Ovary (tissue), 9 donors: ENCODE data around the gene TRPM2. TPM values are rescaled to one million over a fixed set of nuclear protein-coding genes. Genes with fewer than 3 reads are reported as not detected.

Experiments
- DNase-seq, 5 donors: peaks; one replicate each; pipeline ENCODE4 v3.0.0-alpha.2; 2019 to 2020
- H3K27ac ChIP-seq, 2 donors: fragments of 200-600 bp; one replicate each; pipeline versions ENCODE4 v1.5.1 to v1.8.0; 2019 to 2022
- H3K27me3 ChIP-seq: fragments of 200-600 bp; one replicate; pipeline ENCODE4 v1.8.0; 2022
- H3K36me3 ChIP-seq: fragments of 200-600 bp; sonication (generic); one replicate; pipeline ENCODE4 v1.5.1; 2019
- H3K4me1 ChIP-seq: one replicate; pipeline ENCODE4 v1.8.1; 2013; ENCODE audit warnings: mild to moderate bottlenecking, moderate library complexity; ENCODE audit not compliant: insufficient read depth
- H3K4me3 ChIP-seq: fragments of 200-600 bp; sonication (generic); one replicate; pipeline ENCODE4 v1.5.1; 2017
- H3K9me3 ChIP-seq, 2 donors: fragments of 200-600 bp in 1 of 2; sonication (generic) in 1 of 2; one replicate each; pipeline versions ENCODE4 v1.5.1 to v1.8.1; 2013 to 2019; ENCODE audit warnings: mild to moderate bottlenecking in 1 of 2, moderate library complexity in 1 of 2
- EP300 ChIP-seq: sonication (generic); formaldehyde crosslinking; IDR thresholded peaks from one replicate; pipeline ENCODE4 v1.6.1; 2017; ENCODE audit warnings: antibody characterized with exemption
- POLR2A ChIP-seq: fragments of 450-650 bp; IDR thresholded peaks from one replicate; pipeline ENCODE4 v1.6.1; 2017; ENCODE audit warnings: antibody characterized with exemption, mild to moderate bottlenecking, moderate library complexity
- WGBS, 3 donors: extraction: QIAGEN DNeasy Blood & Tissue Kit in 1 of 3; methylation state at CpG; one replicate each; pipeline versions ENCODE4 v1.1.5 to v1.1.7; 2013 to 2017; 5-methylcytosine and 5-hydroxymethylcytosine counted together
- intact Hi-C, 4 donors: fragments of 100-400 bp; cut with DNase I; formaldehyde crosslinking; loops; one replicate each; pipeline versions ENCODE4 v1.11.0 to v1.15.1; 2022 to 2023
- polyA plus RNA-seq, 2 donors: library from polyadenylated mRNA; stranded (reverse); fragments of 200-250 nt in 1 of 2; fragments of 350-450 nt in 1 of 2; fragmentation: Illumina TruSeq in 1 of 2; extraction: RNeasy Lipid Tissue Mini Kit (QIAGEN cat#74804) in 1 of 2; gene quantifications; one replicate each; pipeline ENCODE4 v1.2.3, GENCODE V29; 2013 to 2014
- total RNA-seq, 7 donors: library from RNA; depleted of rRNA in 2 of 7; stranded (reverse); fragments of >200 nt in 2 of 7; fragmentation: NEBNext Ultra II Directional in 3 of 7; extraction: Animal tissue kit (Norgen Biotek cat#: 25700) in 3 of 7; gene quantifications; one replicate each; pipeline versions ENCODE4 v1.1.0 to v1.2.4, GENCODE V29; 2016 to 2023
- TF ChIP-seq, protein P1 (sequence below), 3 donors: fragments of 450-650 bp in 2 of 3; fragments of 200-600 bp in 1 of 3; IDR thresholded peaks; one replicate each; pipeline versions ENCODE4 v1.5.1 to v1.8.0; 2016 to 2022; ENCODE audit warnings: antibody characterized with exemption in 3 of 3, mild to moderate bottlenecking in 1 of 3
- donor health status: DM: no; HTN: no; CAD: no; lungs with moderate emphysema.
- donor health status: DM: no; HTN: no; CAD: no.
- donor health status: Bipolar disorder and iron deficiency.
- donor health status: DM: yes; HTN: yes; CAD: no.
- donor health status: DM: no; HTN: no; CAD: no.
- donor health status: DM: yes; HTN: yes; CAD: no.

Gene TRPM2
- total and polyA plus RNA-seq, 9 donors, result 0.48 to 7.0 (median 1.8) TPM

GRCh38 chr21:44368711-44369446, 15.5 kb downstream of the TRPM2 start:
- no peaks in the 10 kb centered on the region for H3K27me3 ChIP-seq
- H3K9me3 ChIP-seq, result peaks cover 0 to 5% of the 10 kb centered on the region in 2 donors
- TF ChIP-seq EP300, result no peak
- TF ChIP-seq, protein P1, sequence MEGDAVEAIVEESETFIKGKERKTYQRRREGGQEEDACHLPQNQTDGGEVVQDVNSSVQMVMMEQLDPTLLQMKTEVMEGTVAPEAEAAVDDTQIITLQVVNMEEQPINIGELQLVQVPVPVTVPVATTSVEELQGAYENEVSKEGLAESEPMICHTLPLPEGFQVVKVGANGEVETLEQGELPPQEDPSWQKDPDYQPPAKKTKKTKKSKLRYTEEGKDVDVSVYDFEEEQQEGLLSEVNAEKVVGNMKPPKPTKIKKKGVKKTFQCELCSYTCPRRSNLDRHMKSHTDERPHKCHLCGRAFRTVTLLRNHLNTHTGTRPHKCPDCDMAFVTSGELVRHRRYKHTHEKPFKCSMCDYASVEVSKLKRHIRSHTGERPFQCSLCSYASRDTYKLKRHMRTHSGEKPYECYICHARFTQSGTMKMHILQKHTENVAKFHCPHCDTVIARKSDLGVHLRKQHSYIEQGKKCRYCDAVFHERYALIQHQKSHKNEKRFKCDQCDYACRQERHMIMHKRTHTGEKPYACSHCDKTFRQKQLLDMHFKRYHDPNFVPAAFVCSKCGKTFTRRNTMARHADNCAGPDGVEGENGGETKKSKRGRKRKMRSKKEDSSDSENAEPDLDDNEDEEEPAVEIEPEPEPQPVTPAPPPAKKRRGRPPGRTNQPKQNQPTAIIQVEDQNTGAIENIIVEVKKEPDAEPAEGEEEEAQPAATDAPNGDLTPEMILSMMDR (IDR thresholded peaks at IDR 0.05), result no peak
- TF ChIP-seq POLR2A, result no peak
- no peaks in the 10 kb centered on the region for H3K36me3 ChIP-seq
- WGBS, 3 donors, result 16 to 26% (median 25%) methylated on average over 33 to 35 of the region's 35 CpGs
- DNase-seq, result peak in 1 of 5 donors; percentile 44
- H3K27ac ChIP-seq, result no peak overlapping the region
- intact Hi-C loops, result no loop called here
- peaks cover 7% of the 10 kb centered on the region for H3K4me1 ChIP-seq
- no peak overlapping the region for H3K4me3 ChIP-seq

DNA sequence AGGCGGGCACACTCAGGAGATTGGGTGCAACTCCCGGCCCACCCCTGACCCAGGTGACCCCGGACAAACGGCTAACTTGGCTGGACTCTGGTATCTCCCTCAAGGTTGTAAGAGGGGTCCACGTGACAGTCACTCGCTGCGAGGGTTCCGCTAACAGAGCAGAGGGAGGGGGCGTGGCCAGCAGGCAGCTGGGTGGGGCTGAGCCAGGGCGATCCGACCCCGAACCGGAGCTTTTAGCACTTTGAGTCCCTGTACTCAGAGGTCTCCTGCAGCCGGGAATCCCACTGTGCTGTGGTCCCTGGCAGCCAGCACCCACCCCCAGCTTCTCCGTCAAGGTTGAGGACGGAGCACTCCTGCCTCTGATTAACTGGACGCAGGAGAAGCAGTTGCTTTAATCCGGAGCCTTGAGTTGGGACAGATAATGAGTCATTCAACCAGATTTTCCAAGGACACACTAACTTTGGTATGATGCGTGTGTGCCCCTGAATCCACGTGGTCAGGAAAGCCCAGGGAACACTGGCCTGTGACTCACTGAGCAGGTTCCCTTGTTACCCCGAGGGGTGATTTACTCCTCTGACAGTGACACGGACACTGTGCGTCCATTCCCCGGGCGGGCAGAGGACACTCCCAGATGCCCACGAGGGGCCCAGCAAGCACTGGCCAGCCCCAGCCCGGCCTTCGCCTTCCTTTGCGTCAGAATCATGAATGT, 16.8 kb downstream of the TRPM2 start:
- H3K4me1 ChIP-seq, result peaks cover 7% of the 10 kb centered on the region
- TF ChIP-seq POLR2A (no peak), EP300 (no peak)
- TF ChIP-seq, protein P1 (IDR thresholded peaks at IDR 0.05), result no peak
- no peaks in the 10 kb centered on the region for H3K9me3 ChIP-seq
- H3K27me3 ChIP-seq, result no peaks in the 10 kb centered on the region
- H3K27ac ChIP-seq, result peak overlapping the region in 1 of 2 donors; percentile 49
- H3K36me3 ChIP-seq, result no peaks in the 10 kb centered on the region
- no peak overlapping the region for H3K4me3 ChIP-seq
- peak; percentile 63 to 74 (median 67) for DNase-seq
- intact Hi-C loops, result no loop called here
- WGBS, 3 donors, result 2 to 17% (median 2%) methylated on average over 29 of the region's 29 CpGs

GRCh38 chr21:44370786-44371410, 17.5 kb downstream of the TRPM2 start:
- no peak overlapping the region for H3K4me3 ChIP-seq
- WGBS, 3 donors, result 64 to 75% (median 66%) methylated on average over 36 to 37 of the region's 37 CpGs
- TF ChIP-seq POLR2A (no peak), EP300 (no peak)
- TF ChIP-seq, protein P1 (IDR thresholded peaks at IDR 0.05), result no peak
- no peaks in the 10 kb centered on the region for H3K9me3 ChIP-seq
- intact Hi-C loops, result no loop called here
- H3K27ac ChIP-seq, result peak overlapping the region in 1 of 2 donors; percentile 49
- no peaks in the 10 kb centered on the region for H3K27me3 ChIP-seq
- peaks cover 7% of the 10 kb centered on the region for H3K4me1 ChIP-seq
- no peaks in the 10 kb centered on the region for H3K36me3 ChIP-seq
- DNase-seq, result peak in 2 of 5 donors; percentile 38 to 44

- no peaks in the 10 kb centered on the region for H3K27me3 ChIP-seq
- H3K9me3 ChIP-seq, result no peaks in the 10 kb centered on the region
- WGBS, 3 donors, result 90 to 93% (median 91%) methylated on average over 6 of the region's 6 CpGs
- no peak for TF ChIP-seq EP300
- TF ChIP-seq, protein P1 (IDR thresholded peaks at IDR 0.05), result no peak
- TF ChIP-seq POLR2A, result no peak
- H3K27ac ChIP-seq, result no peak overlapping the region
- H3K36me3 ChIP-seq, result no peaks in the 10 kb centered on the region
- peak in 1 of 5 donors; percentile 13 for DNase-seq
- peaks cover 7% of the 10 kb centered on the region for H3K4me1 ChIP-seq
- H3K4me3 ChIP-seq, result no peak overlapping the region
- intact Hi-C loops, result no loop called here
Measured at GRCh38 chr21:44371596-44371995, 18.2 kb downstream of the TRPM2 start.
